ENCODE data around the gene RRP1. TPM values are rescaled to one million over a fixed set of nuclear protein-coding genes. Genes with fewer than 3 reads are reported as not detected.
A peak's percentile ranks its signal among the peaks of the same experiment; 100 is the strongest.

Gene RRP1
- total and polyA plus RNA-seq, 9 of the 15 experiments (the other 6 are each of a cell fraction or from before 2014, with no cell fraction given): 0.89 to 105 (median 51.6) TPM

GRCh38 chr21:43812139-43812821 is 22.9 kb downstream of the RRP1 start:
- in situ Hi-C loops (cut with MboI): loop anchor here (5.0 kb wide), 1 partner anchor 130 kb away; no protein-coding TSS in a partner anchor
- POLR2A ChIA-PET: interaction anchor here (0.7 to 1.9 kb wide), 3 partner anchors 15 to 208 kb away, joined by 3 to 7 read pairs (median 6); no protein-coding TSS in a partner anchor
- FAIRE-seq: no peak

More at GRCh38 chr21:43812139-43812821, 22.9 kb downstream of the RRP1 start:
- H3K9me1 ChIP-seq (ENCODE audit: control insufficient read depth, insufficient read depth, low read length): no peaks in the 10 kb centered on the region
- 0 out of 2 replicates have a peak, but pooled peaks have one; percentile 52 for TF ChIP-seq HNRNPL (IDR thresholded peaks at IDR 0.05; ENCODE audit: low read depth, low read length)
- TF ChIP-seq POLR2G (IDR thresholded peaks at IDR 0.05; ENCODE audit: low read depth, low read length): 0 out of 2 replicates have a peak, but pooled peaks have one; percentile 13
- TF ChIP-seq ZBTB2 (IDR thresholded peaks at IDR 0.05): peak; percentile 21; the same call in 1 of the 2 replicates
- no peak for TF ChIP-seq SNRNP70 (optimal IDR thresholded peaks at IDR 0.05; ENCODE audit: low read depth, low read length)
- TF ChIP-seq HMGN3 (IDR thresholded peaks at IDR 0.05; ENCODE audit: borderline replicate concordance, extremely low read depth, insufficient read length, low read depth, low read length): peak; percentile 12
- TF ChIP-seq ZNF224 (CRISPR knock-in tag; IDR thresholded peaks at IDR 0.05): no peak
- TF ChIP-seq CEBPB (tag; IDR thresholded peaks at IDR 0.05): 0 out of 2 replicates have a peak, but pooled peaks have one; percentile 12
- TF ChIP-seq MLX (CRISPR knock-in tag; conservative IDR thresholded peaks at IDR 0.05): no peak
- no peak for TF ChIP-seq ZBTB9 (CRISPR knock-in tag; IDR thresholded peaks at IDR 0.05)
- H3K4me3 ChIP-seq: no peak overlapping the region
- BruUV-seq (replicated peaks): no TSS peak
- peaks cover 3% of the 10 kb centered on the region; the same call in 1 of the 3 replicates for H3K36me3 ChIP-seq (ENCODE audit: control insufficient read depth, insufficient read depth, low read length)
- H3K4me2 ChIP-seq (ENCODE audit: insufficient read depth, low read length): no peak overlapping the region
- H2AFZ ChIP-seq (ENCODE audit: low read depth, low read length): no peak overlapping the region
- H3K79me2 ChIP-seq (ENCODE audit: control insufficient read depth, insufficient read depth, low read length): no peaks in the 10 kb centered on the region
- CTCF ChIA-PET (ENCODE audit: low intra/inter-chr PET ratio): interaction anchor here (2.1 kb wide), 1 partner anchor 127 kb away, joined by 35 read pairs; no protein-coding TSS in a partner anchor
- peak overlapping the region in 1 of 2 experiments; percentile 88; a peak in 1 of 4 replicates for H3K9ac ChIP-seq (ENCODE audit: insufficient read depth in 1 of 2, low read depth in 2 of 2, low read length in 2 of 2)
- no peak overlapping the region for H3K27ac ChIP-seq (ENCODE audit: extremely low read depth, low read depth, low read length)
- peaks cover 13 to 96% of the 10 kb centered on the region in 2 experiments for H3K4me1 ChIP-seq (replicated peaks in 1 of 2; ENCODE audit: control insufficient read depth in 2 of 2, insufficient read depth in 2 of 2, low read length in 2 of 2)
- WGBS (ENCODE audit: insufficient coverage, low coverage, missing lambda C conversion rate): 69% methylated on average over 27 of the region's 27 CpGs
- H4K20me1 ChIP-seq (replicated peaks; ENCODE audit: control insufficient read depth, insufficient read depth, low read length): no peaks in the 10 kb centered on the region
- ATAC-seq (no peak), DNase-seq (ENCODE audit: extremely low read depth in 1 of 4, low spot score in 3 of 4) (no peak)
- H3K9me3 ChIP-seq (replicated peaks; ENCODE audit: control insufficient read depth, insufficient read depth, low read depth, low read length): no peaks in the 10 kb centered on the region
- H3K27me3 ChIP-seq (ENCODE audit: control insufficient read depth in 2 of 2, insufficient read depth in 2 of 2, low read length in 2 of 2): no peaks in the 10 kb centered on the region; a peak in 1 of 5 replicates
- intact Hi-C loops (cut with micrococcal nuclease): loop anchor here (5.0 kb wide), 1 partner anchor 85 kb away; no protein-coding TSS in a partner anchor

Data from K562 (cell line).